Activated CD4-positive, alpha-beta T cell treated with anti-CD3 and anti-CD28 coated beads, Interleukin-2, amount 50 U/mL, for 1 hour (primary cell): ENCODE data around the gene NDUFAF2.
A peak's percentile ranks its signal among the peaks of the same experiment; 100 is the strongest.

ENCODE experiments used
- DNase-seq: peaks from one replicate; pipeline ENCODE4 v3.0.0-alpha.2; 2020

Gene NDUFAF2

DNA sequence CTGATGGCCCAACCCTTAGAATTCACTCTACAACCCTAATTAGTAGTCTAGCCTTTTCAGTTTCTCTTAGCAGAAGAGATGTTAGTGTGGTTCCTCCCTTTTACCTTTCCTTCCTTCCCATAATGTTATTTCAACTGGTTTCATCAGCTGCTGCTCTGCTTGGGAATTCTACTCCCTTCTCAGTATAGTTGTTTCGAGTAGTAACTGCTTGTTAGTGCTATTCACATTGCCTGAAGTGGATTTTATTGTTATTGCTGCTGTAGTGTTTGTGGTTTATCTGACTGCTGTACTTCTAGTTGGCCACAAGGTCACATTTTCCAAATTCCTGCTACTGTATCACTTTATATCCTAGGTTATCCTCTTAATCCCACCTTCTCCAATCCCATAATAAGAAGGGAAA is 187.6 kb downstream of the NDUFAF2 start:
- no peak for DNase-seq

DNA sequence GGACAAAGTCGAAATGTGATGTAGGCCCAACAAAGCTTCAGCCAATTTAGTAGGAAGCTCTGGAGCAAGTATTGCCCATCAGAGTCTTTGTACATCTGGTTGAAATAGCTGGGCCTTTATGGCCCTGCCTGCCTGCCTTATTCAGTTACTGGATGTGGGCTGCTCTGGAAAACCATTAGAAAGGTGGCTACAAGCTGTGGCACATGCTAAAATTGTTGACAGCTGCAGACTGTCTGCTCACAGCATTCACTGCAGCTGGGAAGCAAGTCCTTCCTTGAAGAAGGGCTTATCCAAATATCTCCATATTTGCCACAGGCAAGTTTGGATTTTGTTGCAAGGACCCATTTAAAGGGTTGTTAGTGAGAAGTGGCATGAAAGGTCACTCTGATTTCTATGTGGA is 192.8 kb downstream of the NDUFAF2 start:
- DNase-seq: no peak

DNA sequence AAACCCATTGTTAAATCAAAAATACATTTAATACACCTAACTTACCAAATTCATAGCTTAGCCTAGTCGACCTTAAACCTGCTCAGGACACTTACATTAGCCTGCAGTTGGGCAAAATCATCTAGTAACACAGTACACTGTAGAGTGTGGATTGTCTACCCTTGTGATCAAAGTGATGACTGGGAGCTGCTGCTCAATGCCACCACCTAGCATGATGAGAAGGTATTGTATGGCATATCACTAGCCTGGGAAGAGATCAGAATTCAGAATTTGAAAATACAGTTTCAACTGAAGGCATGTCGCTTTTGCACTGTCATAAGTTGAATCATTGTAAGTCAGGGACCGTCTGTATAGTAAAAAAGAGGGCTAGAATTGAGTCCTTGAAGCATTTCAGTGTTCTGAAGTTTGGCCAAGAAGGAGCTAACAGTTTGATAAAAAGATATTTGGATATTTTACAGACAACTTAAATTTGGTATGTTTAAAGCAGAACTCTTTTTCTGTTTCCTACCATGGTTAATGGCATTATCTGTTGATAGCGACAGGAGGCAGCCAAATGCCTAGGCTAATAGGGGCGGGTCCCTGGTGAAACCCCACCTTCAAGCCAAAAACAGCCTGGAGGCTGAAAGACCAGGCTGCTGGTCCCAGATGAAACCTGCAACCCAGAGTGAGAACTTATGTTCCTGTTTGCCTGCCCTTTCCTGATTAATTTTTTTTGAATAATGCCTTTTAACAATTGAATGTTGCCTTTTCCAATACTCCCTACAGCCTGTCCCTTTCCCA is 194.3 kb downstream of the NDUFAF2 start:
- no peak for DNase-seq

DNA sequence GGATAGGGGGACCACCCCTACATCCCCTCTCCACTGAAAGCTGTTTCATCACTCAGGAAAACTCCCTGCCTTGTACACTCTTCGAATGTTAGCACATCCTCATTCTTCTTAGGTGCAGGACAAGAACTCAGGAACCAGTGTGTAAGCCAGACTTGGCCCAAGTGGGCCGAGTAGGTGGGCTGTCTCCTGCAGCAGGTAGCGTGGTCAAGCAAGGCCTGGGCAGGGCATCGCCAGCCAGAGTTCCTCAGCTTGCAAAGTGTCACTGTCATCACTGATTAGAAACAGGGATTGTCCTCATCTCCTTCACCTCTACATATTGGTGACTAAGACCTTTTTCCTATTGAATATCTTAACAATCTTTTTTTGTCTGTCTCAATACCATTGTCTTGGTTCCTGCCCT is 194.9 kb downstream of the NDUFAF2 start:
- DNase-seq: no peak

DNA sequence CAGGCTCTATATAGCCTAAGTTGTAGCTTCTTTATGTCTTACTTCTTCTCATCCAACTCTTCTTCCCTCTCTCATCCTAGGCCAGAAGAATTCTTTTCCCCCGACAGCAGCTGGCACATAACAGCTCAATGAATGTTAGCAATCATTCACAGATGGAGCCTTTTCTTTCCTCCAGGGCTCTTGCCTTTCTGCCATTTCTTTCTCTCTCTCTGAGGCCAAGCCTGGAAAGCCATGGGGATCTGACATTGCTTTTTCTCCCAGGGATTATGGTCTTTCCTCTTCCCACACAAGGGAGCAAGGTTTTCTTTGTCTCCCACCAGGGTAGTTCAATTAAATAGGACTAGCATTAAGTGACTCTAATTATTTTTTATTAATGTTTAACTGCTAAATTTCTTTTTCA is 196.8 kb downstream of the NDUFAF2 start:
- DNase-seq: no peak

DNA sequence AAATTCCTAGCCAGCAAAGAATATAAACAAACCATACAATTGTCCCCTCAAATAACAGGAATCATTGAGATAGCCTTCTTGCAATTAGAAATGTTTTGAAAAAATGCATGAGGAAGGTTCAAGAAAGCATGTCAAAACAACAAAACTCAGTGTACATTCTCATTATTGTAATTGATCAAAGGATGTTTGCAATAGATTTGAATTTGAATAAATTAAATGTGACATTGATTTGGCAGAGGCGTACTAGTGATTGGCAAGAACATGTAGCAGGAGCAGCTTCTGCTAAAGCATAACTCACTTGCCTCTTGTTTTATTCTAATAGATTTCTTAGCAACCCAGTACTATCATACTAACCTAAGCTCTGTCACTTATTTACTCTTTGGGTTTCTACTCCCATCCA is 197.4 kb downstream of the NDUFAF2 start:
- no peak for DNase-seq

DNA sequence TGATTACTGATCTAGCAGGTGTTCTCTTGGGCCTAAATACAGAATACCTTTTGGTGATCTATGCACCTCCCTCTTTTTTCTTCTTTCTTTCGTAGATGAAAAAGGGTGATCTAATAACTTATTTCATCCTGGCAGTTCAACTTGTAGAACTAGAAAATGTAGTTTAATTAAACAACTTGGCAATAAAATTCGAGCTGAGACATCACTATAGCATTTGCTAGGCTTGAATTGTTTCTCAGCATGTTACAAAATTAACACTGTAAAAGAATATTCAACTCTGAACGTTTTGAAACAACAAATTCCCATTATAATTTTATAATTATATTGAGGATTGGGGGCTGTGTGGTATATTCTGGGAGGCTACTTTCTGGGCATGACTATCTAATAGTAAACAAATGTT is 197.8 kb downstream of the NDUFAF2 start:
- no peak for DNase-seq

DNA sequence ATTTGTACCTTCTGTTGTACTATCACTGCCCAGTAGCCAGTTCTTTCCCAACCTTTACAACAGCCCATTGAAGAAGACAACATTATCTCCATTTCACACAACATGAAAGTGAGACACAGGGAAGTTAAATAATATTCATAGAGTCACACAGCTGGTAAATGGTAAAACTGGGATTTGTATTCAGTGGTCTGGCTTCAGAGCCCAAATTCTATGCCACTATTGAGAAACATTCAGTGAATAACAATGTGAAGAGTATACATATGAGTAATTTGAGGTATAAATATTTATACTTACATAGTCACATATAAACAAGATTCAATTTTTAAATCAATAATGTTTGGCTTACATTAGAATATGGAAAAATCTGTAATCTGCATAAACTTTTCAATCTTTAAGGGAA is 203.5 kb downstream of the NDUFAF2 start:
- no peak for DNase-seq

DNA sequence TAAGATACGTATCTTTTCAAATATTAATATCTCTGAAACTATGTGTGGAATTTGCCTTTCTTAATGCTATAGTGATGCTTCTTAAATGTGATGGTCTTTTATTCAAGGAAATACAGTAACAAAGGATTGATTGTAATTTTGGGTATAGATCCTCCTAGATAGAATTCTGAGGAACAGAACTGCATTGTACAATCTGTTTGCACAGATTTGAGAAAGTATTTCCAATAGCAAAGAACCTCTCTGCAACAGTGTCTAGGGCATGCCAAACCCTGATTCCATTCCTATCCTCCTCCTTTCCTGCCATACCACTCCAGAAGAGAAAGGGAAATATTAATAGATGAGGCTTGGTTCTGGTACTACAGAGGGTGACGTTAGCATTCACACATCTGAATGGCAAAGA is 206.9 kb downstream of the NDUFAF2 start:
- DNase-seq: no peak

DNA sequence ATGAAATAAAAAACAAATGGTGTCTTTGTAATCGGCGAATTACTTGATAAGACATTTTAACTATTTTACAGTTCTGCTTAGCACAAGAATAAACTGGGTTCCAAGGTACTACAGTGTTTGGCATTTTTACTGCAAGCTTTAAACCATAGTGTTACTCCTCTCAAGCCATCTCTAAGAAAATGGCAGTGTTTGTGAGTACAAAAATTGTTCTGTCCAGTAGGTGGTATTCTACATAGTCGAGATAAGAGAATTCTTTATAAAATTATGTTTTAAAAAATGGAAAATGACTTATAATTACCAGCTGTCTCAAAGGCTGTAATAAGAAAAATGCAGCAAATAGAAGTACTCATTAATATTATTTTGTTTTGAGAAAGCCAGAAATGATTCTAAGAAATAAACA is 214.1 kb downstream of the NDUFAF2 start:
- DNase-seq: no peak

DNA sequence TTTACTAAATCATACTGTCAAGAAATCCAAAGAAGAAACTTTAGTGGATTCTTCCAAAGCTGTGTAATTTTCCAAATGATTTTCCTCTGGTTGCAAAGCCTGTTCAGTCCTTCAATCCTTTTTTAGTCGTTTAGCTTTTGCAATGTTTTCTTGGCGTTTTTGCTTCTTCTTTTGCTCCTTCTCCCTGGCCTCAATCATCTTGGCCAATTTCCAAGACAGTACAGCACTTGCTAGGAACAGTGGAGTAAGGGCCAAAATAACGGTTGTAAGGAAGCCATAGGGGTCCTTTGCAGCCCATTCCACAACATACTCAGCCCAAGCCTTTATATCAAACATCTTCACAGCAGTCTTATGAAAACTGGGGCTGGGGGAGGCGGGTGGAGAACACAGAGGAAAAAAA is 214.8 kb downstream of the NDUFAF2 start:
- DNase-seq: no peak

DNA sequence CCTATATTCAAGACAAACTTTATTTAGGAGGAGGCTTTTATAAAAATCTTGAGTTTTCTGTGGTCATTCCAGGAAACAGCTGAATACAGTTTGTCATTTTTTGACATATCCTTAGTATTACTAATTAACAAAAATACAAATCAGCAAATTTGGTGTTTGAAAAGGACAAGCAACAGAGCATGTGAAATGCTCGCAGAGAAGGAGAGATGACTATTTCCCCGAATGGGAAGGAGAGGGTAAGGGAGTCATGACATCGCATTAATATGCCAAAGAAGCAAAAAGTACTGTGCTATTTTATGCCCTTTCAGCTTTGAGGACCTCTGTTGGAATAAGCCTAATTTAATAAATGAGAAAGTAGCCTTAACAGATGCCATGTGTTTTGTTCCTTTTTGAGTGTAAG is 215.5 kb downstream of the NDUFAF2 start:
- DNase-seq: no peak

DNA sequence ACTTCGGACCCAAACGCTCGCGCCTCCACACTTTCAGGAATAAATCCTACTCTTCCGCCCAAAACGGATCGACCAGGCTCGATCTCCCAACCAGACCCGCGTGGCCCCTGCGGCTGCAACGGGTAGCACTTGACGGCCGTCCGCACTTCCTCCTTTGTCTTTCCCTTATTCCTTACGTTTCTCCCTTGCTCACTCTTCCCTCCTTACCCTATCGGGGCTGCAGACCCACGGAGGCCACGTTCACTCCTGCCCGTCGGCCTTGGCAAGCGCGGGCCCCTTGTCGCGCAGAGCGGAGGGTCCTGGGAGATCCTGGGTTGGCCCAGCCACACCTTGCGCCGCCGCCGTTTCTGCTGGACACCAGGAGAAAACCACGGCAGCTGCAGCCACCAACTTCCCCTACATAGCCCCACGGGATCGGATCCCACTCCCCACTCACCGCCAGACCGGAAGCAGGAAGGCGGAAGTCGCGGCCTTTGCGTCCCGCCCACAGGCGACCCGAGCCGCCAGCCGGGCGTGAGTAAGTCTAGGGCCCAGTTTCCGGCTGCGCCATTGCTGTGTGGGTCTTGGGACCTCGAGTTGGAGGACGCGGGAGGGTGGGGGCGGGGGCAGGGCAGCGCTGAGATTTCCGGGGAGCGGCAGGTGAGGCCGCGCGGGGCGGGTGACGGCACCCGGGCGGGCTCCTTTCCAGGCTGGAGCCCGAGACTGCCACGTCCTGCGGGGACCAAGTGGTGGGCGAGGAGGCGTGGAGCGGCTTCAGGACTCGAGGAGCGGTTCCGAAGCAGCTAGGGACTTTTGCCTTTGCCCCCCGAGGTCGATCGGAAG is 217.2 kb downstream of the NDUFAF2 start, which contains the start of gene SMIM15:
Gene SMIM15 (minus strand): TSS at position 459 of the 822 bp plus-strand sequence. CDS start 2,297 bp downstream, outside the sequence.
- peak; percentile 68 for DNase-seq

DNA sequence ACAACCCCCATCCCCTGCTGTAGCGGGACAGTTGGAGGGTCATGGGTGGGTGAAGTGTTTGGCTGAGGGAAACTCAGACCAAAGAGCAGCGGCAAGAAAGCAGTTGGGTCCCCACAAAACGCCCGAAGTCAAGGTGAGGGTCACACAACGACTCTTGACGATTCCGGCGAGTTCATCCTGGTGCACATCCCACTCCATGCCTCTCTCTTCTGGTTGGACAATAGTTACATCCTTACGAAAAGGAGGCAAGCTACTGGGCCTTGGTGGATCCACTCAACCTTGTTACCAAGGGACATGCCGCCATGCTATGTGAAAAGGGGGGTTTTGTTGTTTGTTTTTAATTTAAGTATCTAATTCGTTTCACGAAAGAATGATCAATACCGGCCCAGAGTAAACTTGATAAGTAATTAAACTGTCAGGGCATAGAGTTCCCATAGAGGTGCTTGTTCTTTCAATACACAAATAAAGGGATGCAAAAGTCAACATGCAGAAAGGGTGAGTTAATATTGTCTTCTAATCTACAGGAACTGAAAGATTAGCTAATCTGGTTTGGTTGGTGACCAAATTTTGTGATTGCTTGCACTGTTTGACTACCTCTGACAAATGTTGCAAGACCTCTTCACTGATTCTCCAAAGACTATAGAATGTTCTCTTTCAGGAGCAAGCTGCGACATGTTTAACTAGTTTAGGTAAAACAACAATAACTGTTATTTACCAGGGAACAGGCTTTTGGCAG is 218.0 kb downstream of the NDUFAF2 start:
- DNase-seq: no peak

DNA sequence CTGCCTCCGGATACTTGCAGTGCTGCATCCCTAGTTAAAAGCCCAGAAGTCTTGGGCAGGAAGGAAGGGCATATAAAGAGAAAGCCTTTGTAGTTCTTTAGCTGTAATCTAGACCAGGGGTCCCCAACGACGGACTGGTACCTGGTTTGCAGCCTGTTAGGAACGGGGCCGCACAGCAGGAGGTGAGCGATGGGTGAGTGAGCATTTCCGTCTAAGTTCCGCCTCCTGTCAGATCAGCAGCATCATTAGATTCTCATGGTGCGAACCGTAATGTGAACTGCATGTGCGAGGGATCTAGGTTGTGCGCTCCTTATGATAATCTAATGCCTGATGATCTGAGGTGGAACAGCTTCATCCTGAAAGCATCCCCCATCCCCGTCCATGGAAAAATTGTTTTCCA is 218.9 kb downstream of the NDUFAF2 start:
- no peak for DNase-seq

DNA sequence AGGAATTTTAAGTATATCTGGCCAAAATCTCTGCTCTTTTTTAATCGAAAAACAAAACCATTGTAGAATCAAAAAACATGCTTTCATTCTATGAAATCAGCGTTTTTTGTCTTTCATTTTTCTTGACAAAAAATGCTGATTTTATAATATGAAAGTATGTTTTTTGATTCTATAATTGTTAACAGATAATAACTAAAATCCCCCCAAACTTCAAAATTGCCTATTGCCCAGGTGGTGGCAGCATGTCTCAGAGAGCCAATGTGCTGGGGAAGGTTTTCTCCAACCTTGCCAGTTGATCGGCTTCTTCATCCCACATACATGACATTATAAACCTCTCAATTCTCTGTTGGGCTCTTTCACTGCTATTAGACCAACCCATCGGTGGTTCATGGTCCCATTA is 222.4 kb downstream of the NDUFAF2 start:
- no peak for DNase-seq

DNA sequence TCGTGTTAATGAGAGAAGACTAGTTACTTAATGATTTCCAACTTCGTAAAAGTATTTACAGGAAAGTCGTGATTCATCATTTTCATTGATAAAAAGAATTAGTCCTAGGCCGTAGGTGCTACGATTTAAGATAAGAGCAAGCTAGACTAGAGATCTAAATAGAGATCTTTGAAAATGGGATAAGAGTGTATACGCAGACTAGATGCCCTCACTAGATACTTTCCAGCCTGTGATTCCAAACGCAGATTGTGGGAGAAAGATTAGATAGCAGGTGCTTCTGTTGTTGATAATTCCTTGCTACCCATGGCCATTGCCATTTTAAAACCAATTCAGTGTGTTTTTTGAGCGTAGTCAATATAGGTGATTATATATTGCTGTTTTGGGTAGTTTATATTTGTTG is 223.9 kb downstream of the NDUFAF2 start:
- no peak for DNase-seq

DNA sequence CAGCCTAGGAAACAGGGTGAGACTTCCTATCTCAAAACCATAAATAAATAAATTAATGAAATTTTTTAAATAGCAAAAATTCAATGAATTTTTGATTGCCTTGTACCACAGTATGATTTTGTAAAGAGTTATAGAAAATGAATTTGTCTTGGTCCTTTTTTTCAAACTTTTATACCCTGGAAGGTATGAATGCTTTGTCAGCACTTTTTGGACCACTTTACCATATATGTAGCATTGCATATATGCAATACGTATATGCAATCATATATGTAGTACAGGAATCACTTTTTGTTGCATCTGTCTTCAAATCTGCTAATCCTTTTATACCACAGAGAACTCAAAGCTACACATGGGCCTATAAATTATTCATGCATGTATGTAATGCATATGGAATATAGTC is 226.5 kb downstream of the NDUFAF2 start:
- DNase-seq: no peak

DNA sequence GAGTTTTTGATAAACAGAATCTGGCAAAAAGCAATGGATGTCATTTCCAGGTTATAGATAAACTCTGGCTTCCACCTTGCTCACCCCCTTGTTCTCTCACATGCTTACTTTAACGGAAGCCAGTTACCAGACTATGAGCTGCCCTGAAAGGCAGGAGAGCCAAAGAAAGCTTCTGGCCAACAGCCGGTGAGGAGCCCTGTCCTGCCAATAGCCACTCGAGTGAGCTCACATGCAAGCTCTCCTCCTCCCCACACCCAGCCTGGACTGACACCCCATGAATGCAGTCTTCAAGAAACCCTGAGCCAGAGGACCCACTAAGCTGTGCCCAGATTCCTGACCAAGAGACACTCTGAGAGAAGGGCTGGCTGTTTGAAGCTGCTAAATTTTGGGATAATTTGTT is 231.6 kb downstream of the NDUFAF2 start:
- DNase-seq: no peak

DNA sequence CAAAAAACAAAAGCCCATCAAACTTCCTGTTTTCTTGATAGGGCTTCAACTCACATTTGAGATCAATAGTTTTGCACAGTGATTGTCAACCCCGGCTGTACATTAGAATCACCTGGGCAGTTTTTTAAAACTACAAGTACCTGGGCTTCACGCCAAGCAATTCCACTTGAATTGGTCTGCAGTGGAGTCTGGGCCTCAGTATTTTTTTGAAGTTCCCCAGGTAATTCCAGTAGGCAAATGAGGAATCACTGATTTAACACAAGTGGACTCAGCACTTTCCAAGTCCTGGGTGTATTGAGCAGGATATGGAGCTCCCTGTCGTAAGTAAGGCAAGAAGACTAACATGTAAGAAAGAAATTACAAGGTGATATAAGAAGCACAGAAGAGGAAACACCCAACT is 232.1 kb downstream of the NDUFAF2 start:
- no peak for DNase-seq

DNA sequence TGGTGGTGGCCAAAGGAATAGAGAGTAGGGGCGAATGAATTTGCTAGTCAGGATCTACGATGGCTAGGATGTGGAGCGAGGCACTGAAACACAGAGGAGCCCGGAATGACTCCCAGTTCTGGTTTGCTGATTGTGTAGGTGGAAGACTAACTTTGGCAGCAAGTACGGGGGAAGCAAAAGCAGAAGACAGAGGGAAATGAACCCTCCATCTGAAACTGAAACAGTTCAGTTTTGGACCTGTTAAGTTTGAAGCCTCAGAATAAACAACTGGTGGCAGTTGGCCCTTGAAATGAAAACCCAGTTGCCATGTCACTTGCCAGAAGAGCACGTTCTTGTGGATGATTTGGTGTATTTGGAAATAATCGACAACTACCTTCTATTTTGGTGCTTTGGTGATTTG is 232.7 kb downstream of the NDUFAF2 start:
- no peak for DNase-seq

DNA sequence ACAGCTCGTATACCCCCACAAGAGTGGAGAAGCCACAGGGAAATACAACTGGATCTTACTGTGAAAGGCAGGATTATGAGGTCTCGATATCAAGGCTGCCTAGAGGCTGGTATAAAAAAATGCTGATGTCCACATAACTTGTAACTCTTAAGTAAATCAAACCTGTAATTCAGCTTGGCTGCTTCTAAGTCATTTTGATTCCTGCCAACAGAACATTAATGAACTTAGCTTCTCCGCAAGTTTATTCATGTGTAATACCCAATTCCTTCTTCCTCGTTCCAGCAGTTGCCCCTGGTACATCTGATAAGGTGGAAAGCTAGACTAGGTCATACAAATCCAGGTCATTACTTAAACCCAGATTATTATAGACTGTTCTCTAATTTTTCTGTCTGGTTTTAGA is 233.7 kb downstream of the NDUFAF2 start:
- DNase-seq: no peak

DNA sequence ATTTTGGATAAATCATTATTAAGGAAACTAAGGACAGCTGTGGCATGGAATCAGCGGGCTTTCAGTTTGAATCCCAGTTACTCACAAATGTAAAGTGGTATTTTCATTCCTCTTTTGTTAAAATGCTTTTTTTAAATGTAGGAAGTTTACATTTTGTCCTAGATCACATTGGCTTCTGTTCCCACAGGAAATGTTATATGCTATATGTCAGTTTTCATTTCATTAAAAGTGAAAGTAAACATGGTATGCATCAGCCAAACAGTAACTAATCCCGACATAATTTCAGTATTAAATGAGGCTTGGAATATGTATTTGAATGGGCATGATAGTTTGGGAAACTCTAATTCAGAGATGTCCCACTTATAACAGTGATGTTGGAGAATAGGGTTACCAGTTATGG is 235.9 kb downstream of the NDUFAF2 start:
- DNase-seq: no peak

DNA sequence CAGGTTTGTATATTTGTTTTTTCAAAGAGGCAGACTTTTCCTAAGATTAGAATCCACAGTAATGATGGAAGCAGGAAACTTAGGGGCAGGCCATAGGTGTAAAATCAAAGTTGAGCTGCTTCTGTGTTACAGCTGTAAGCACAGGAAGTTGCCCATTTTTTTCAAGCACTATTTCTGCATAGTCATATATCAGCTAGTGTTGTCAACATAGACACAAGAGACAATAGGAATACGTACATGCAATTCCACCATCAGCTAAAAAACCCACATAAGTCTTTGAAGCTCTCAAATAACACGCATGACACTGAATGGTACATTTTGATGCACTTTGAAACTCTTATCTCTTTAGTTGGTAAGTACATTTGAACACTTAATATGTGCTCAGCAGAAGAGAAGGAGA is 237.4 kb downstream of the NDUFAF2 start:
- no peak for DNase-seq
